Fibroblast of gingiva (primary cell): ENCODE measurements around the gene PNMA6F.
"Not testable (repeated sequence)": the region's sequence is repeated elsewhere in the genome, so short reads cannot be mapped to it uniquely, and the experiment has no call there.

Experiments
- DNase-seq: peaks from one replicate; pipeline ENCODE4 v3.0.0-alpha.2; 2011; ENCODE audit warnings: low read depth

Gene PNMA6F

GRCh38 chrX:153302796-153303195, 18.8 kb downstream of the PNMA6F start:
- no peak for DNase-seq

GRCh38 chrX:153301746-153302145, 19.8 kb downstream of the PNMA6F start:
- no peak for DNase-seq

- DNase-seq = no peak
Observed at GRCh38 chrX:153299855-153300254, 21.7 kb downstream of the PNMA6F start.

- DNase-seq = no peak
Observed at GRCh38 chrX:153297376-153297775, 24.2 kb downstream of the PNMA6F start.

GRCh38 chrX:153293485-153294071, 28.0 kb downstream of the PNMA6F start:
- not testable (repeated sequence) for DNase-seq

GRCh38 chrX:153288807-153289206, 32.8 kb downstream of the PNMA6F start:
- DNase-seq = not testable (repeated sequence)

- DNase-seq = not testable (repeated sequence)
Observed at GRCh38 chrX:153285678-153286077, 35.9 kb downstream of the PNMA6F start.

GRCh38 chrX:153283982-153284381, 37.6 kb downstream of the PNMA6F start:
- not testable (repeated sequence) for DNase-seq

GRCh38 chrX:153281784-153282183, 39.8 kb downstream of the PNMA6F start:
- not testable (repeated sequence) for DNase-seq

- DNase-seq = not testable (repeated sequence)
Observed at GRCh38 chrX:153279304-153279703, 42.3 kb downstream of the PNMA6F start.

- DNase-seq = not testable (repeated sequence)
Observed at GRCh38 chrX:153276049-153276448, 45.5 kb downstream of the PNMA6F start.

GRCh38 chrX:153275418-153275817, 46.1 kb downstream of the PNMA6F start:
- not testable (repeated sequence) for DNase-seq

GRCh38 chrX:153272584-153272983, 49.0 kb downstream of the PNMA6F start:
- DNase-seq = not testable (repeated sequence)

- not testable (repeated sequence) for DNase-seq
Observed at GRCh38 chrX:153272070-153272469, 49.5 kb downstream of the PNMA6F start.
